ENCODE measurements around the gene HAUS1. TPM values are rescaled to one million over a fixed set of nuclear protein-coding genes. Genes with fewer than 3 reads are reported as not detected.

The HAUS1 gene, protein sequence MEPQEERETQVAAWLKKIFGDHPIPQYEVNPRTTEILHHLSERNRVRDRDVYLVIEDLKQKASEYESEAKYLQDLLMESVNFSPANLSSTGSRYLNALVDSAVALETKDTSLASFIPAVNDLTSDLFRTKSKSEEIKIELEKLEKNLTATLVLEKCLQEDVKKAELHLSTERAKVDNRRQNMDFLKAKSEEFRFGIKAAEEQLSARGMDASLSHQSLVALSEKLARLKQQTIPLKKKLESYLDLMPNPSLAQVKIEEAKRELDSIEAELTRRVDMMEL
- total RNA-seq (10 to 100 TPM; 23.2 to 23.3 TPM), polyA plus RNA-seq (10 to 100 TPM; 39.6 to 82.6 TPM)

DNA sequence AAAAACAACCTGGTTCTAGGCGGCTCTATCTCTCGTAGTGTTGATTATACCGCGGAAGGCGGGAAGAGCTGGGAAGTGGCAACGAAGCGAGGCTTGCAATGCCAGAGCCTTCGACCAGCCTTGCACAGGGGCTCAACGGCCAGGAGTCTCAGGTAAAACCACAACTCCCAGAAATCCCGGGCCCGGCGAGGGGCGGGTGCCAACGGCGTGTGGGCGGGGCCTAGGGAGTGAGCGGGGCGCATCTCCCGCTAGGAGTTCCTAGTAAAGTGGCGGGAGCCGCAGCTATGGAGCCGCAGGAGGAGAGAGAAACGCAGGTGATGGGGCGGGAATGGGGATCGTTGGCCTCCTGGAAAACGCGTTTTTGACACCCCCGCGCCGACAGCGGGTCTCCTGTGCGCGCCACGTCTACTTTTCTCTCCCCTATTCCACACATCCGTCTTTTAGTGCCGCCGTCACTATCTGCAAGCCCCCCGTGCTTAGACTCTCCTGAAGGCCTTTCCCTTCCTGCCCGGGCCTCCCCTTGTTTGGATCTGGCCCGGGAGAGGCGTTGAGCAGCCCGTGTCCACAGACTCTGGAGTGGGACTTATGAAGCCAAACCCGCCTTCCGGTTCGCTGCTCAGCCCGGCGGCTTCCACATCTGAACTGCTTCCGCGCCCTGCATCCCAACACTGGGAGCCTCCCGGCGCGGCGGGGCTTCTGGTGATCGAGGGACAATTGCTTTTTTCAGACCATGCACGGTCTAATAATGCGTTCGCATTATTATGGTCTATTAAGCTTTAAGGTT is at the start of gene HAUS1:
HAUS1 (plus strand) TSS at position 258 of the 784 bp plus-strand sequence; CDS start at position 285, 27 bp downstream.
- Mint-ChIP-seq H3K9me3 (no peaks in the 10 kb centered on the region), H3K4me3 (peak within 1 kb of the TSS; percentile 97 to 99 (median 98)), H3K4me1 (peaks cover 12 to 33% (median 23%) of the 10 kb centered on the region in 4 donors), H3K36me3 (peaks cover 0 to 23% of the 10 kb centered on the region in 2 donors), H3K27ac (peak within 1 kb of the TSS; percentile 84 to 98 (median 92)), H3K27me3 (no peaks in the 10 kb centered on the region)
- CTCF ChIA-PET (ENCODE audit: partially characterized antibody) = interaction anchor here (2.0 kb wide), 1 partner anchor 69 kb away, joined by 15 read pairs; a partner anchor contains a TSS
- H3K4me3 ChIP-seq (ENCODE audit: low read length in 2 of 2) = peak within 1 kb of the TSS; percentile 75 to 86
- peaks cover under 1% of the 10 kb centered on the region for H3K36me3 ChIP-seq (ENCODE audit: insufficient read depth, low read length)
- peak within 1 kb of the TSS; percentile 64 for H3K27ac ChIP-seq (ENCODE audit: low read depth, low read length)
- DNase-seq = peak; percentile 65 to 81 (median 72)
- no peaks in the 10 kb centered on the region for H3K9me3 ChIP-seq (ENCODE audit: control insufficient read depth in 1 of 2, low read length in 2 of 2)
- H3K4me1 ChIP-seq (ENCODE audit: insufficient read depth, low read length) = peaks cover 13% of the 10 kb centered on the region
- POLR2A ChIA-PET (ENCODE audit: partially characterized antibody) = interaction anchor here (0.8 to 0.9 kb wide), 2 partner anchors 21 to 34 kb away, joined by 3 read pairs; no protein-coding TSS in a partner anchor
- no peaks in the 10 kb centered on the region for H3K27me3 ChIP-seq (ENCODE audit: insufficient read depth, low read length)
- intact Hi-C loops (cut with micrococcal nuclease) = loop anchor here (2.0 kb wide), 1 partner anchor 68 kb away; no protein-coding TSS in a partner anchor

DNA sequence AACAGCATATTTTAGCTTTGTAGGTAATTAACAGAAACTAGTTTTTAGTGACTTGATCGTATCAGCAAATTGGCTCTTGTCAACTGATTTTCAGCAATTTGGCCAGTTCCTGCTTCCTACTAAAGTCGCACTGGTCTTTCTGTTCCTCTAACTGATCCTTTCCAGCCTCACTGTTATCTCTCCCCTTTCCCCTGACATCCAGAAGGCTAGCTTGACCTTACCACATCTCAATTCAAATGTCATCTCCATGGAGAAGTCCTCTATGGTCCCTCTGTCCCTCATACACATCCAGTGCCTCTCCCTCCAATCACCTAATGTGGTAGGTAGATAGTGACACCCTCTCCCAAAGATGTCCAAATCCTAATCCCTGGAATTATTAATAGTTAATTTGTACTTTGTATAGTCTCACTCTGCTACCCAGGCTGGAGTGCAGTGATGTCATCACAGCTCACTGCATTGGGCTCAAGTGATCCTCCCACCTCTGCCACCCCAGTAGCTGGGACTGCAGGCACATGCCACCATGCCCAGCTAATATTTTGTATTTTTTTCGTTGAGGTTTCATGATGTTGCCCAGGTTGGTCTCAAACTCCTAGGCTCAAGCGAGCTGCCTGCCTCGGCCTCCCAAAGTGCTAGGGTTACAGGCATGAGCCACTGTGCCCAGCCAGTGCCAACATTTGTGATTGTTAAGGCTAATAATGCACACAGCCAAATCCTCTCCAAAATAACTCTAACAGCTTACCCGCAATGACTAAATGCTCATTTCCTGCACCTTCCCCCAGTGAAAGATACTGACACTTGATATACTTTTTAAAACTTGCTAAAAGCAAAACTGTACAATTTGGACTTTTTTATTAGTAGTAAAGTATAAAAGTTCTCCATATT is 49.0 kb upstream of the HAUS1 start:
- Histone ChIP-seq H3K9me3 (ENCODE audit: control insufficient read depth in 1 of 2, low read length in 2 of 2) (no peaks in the 10 kb centered on the region), H3K4me3 (ENCODE audit: low read length in 2 of 2) (no peak overlapping the region), H3K27ac (ENCODE audit: low read depth, low read length) (no peak overlapping the region), H3K4me1 (ENCODE audit: insufficient read depth, low read length) (peaks cover 29% of the 10 kb centered on the region), H3K36me3 (ENCODE audit: insufficient read depth, low read length) (no peaks in the 10 kb centered on the region), H3K27me3 (ENCODE audit: insufficient read depth, low read length) (no peaks in the 10 kb centered on the region)
- intact Hi-C loops (cut with micrococcal nuclease) = no loop called here
- H3K27me3 Mint-ChIP-seq = no peaks in the 10 kb centered on the region
- H3K4me1 Mint-ChIP-seq = peaks cover 31 to 50% (median 40%) of the 10 kb centered on the region in 4 donors
- peaks cover 0 to 1% (median 0%) of the 10 kb centered on the region in 8 donors for H3K9me3 Mint-ChIP-seq
- peak in 1 of 5 donors; percentile 21 for DNase-seq
- H3K36me3 Mint-ChIP-seq = no peaks in the 10 kb centered on the region
- POLR2A ChIA-PET (ENCODE audit: partially characterized antibody) = interaction anchor here (0.7 to 2.0 kb wide), 5 partner anchors 12 to 58 kb away, joined by 3 to 12 read pairs (median 7); partner anchors contain the start of gene PSTPIP2
- CTCF ChIA-PET (ENCODE audit: partially characterized antibody) = interaction anchor here (1.5 to 4.5 kb wide), 2 partner anchors 17 to 19 kb away, joined by 3 to 30 read pairs; partner anchors contain the start of gene PSTPIP2
- peak overlapping the region; percentile 72 to 93 (median 89) for H3K27ac Mint-ChIP-seq
- peak overlapping the region in 7 of 8 donors; percentile 21 to 74 (median 68) for H3K4me3 Mint-ChIP-seq

DNA sequence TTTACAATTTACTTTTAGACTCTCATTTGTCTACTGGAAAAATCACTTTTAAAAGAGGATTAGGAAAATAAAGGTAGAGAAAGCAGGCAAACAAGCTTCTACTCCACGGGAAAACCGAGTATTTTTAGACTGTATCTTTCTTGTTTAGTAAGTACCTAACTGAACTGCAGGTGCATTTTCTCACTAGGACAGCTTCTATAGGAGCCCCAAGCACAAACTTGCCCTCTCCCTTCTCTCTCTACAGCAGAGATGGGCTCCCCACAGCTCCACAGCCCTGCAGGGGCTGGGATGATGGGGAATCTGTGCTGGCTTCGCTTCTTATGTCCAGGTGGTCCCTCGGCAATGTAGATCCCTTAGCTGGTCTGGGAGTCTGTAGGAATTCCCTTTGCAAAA is 48.4 kb upstream of the HAUS1 start:
- H3K36me3 ChIP-seq (ENCODE audit: insufficient read depth, low read length) = no peaks in the 10 kb centered on the region
- H3K4me1 ChIP-seq (ENCODE audit: insufficient read depth, low read length) = peaks cover 29% of the 10 kb centered on the region
- intact Hi-C loops (cut with micrococcal nuclease) = no loop called here
- no peaks in the 10 kb centered on the region for H3K27me3 Mint-ChIP-seq
- ChIA-PET POLR2A (ENCODE audit: partially characterized antibody) (interaction anchor here (0.7 to 2.0 kb wide), 5 partner anchors 11 to 59 kb away, joined by 3 to 12 read pairs (median 7); partner anchors contain the start of gene PSTPIP2), CTCF (ENCODE audit: partially characterized antibody) (interaction anchor here (1.5 to 4.5 kb wide), 2 partner anchors 17 to 20 kb away, joined by 3 to 30 read pairs; partner anchors contain the start of gene PSTPIP2)
- H3K4me1 Mint-ChIP-seq = peaks cover 32 to 54% (median 40%) of the 10 kb centered on the region in 4 donors
- peak overlapping the region; percentile 72 to 93 (median 89) for H3K27ac Mint-ChIP-seq
- no peak overlapping the region for H3K4me3 ChIP-seq (ENCODE audit: low read length in 2 of 2)
- H3K9me3 Mint-ChIP-seq = peaks cover 0 to 1% (median 0%) of the 10 kb centered on the region in 8 donors
- no peak for DNase-seq
- H3K9me3 ChIP-seq (ENCODE audit: control insufficient read depth in 1 of 2, low read length in 2 of 2) = no peaks in the 10 kb centered on the region
- no peaks in the 10 kb centered on the region for H3K36me3 Mint-ChIP-seq
- no peak overlapping the region for H3K27ac ChIP-seq (ENCODE audit: low read depth, low read length)
- peak overlapping the region in 7 of 8 donors; percentile 21 to 74 (median 68) for H3K4me3 Mint-ChIP-seq
- no peaks in the 10 kb centered on the region for H3K27me3 ChIP-seq (ENCODE audit: insufficient read depth, low read length)

DNA sequence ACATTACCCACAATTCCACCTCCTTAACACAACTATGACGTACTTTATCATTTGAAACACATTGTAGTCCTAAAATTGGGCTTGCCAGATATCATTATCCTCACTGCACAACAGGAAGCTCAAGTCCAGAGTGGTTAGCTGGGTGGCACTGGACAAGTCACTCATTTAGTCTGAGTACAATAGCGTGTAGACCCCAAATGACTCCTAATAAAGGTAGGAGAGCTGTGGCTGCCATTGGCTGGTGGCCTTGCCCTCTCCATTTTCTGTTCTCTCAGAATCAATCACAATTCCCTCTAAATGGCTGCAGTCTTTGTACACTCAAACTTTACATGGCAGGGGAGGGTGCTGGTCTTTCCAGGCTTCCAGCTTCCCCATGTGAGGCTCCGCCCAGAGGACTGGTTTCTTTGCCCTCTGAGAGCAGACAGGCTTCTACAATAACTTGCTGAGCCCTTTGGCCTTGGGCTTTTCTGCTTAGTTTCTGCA is 43.8 kb upstream of the HAUS1 start:
- no peaks in the 10 kb centered on the region for H3K9me3 Mint-ChIP-seq
- no peak overlapping the region for H3K27ac ChIP-seq (ENCODE audit: low read depth, low read length)

DNA sequence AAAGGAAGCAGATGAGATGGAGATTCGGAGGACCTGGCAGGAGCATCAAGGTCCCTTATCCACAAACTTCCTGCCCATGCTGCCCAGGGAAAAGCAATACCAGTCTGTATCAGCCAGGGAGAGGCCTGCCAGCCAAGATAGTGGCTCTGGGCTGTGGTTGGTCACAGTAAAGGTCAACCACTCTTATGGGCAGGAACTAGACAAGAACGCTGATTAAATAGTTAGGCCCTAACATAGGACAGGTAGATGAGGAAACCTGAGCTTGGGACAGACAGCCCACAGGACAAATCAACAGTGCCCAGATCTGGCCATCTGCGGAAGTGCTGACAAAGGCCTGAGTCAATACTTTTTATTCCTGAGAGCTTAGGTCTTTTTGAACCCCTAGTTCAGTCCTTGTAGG is 42.8 kb upstream of the HAUS1 start:
- CTCF ChIA-PET (ENCODE audit: partially characterized antibody) = interaction anchor here (1.0 to 1.9 kb wide), 3 partner anchors 11 to 87 kb away, joined by 5 to 14 read pairs (median 5); partner anchors contain the start of gene PSTPIP2
- Histone ChIP-seq H3K4me1 (ENCODE audit: insufficient read depth, low read length) (peaks cover 1% of the 10 kb centered on the region), H3K4me3 (ENCODE audit: low read length in 2 of 2) (no peak overlapping the region), H3K27ac (ENCODE audit: low read depth, low read length) (no peak overlapping the region), H3K36me3 (ENCODE audit: insufficient read depth, low read length) (no peaks in the 10 kb centered on the region), H3K27me3 (ENCODE audit: insufficient read depth, low read length) (no peaks in the 10 kb centered on the region), H3K9me3 (ENCODE audit: control insufficient read depth in 1 of 2, low read length in 2 of 2) (no peaks in the 10 kb centered on the region)
- POLR2A ChIA-PET (ENCODE audit: partially characterized antibody) = interaction anchor here (1.1 kb wide), 1 partner anchor 12 kb away, joined by 3 read pairs; no protein-coding TSS in a partner anchor
- Mint-ChIP-seq H3K27ac (peak overlapping the region in 1 of 7 donors; percentile 65), H3K4me1 (peaks cover 8 to 25% (median 10%) of the 10 kb centered on the region in 4 donors), H3K27me3 (no peaks in the 10 kb centered on the region), H3K36me3 (peaks cover 2 to 5% of the 10 kb centered on the region in 2 donors), H3K9me3 (no peaks in the 10 kb centered on the region), H3K4me3 (no peak overlapping the region)
- intact Hi-C loops (cut with micrococcal nuclease) = no loop called here
- DNase-seq = no peak

More for the DNA sequence above, 43.8 kb upstream of the HAUS1 start:
- Mint-ChIP-seq H3K4me1 (peaks cover 18 to 34% (median 20%) of the 10 kb centered on the region in 4 donors), H3K27ac (peak overlapping the region in 1 of 7 donors; percentile 48), H3K36me3 (peaks cover 0 to 5% of the 10 kb centered on the region in 2 donors), H3K27me3 (no peaks in the 10 kb centered on the region), H3K4me3 (no peak overlapping the region)
- ChIA-PET CTCF (ENCODE audit: partially characterized antibody) (interaction anchor here (1.9 kb wide), 1 partner anchor 13 kb away, joined by 14 read pairs; no protein-coding TSS in a partner anchor), POLR2A (ENCODE audit: partially characterized antibody) (interaction anchor here (1.1 kb wide), 1 partner anchor 13 kb away, joined by 3 read pairs; no protein-coding TSS in a partner anchor)
- Histone ChIP-seq H3K4me1 (ENCODE audit: insufficient read depth, low read length) (peaks cover 10% of the 10 kb centered on the region), H3K9me3 (ENCODE audit: control insufficient read depth in 1 of 2, low read length in 2 of 2) (no peaks in the 10 kb centered on the region), H3K27me3 (ENCODE audit: insufficient read depth, low read length) (no peaks in the 10 kb centered on the region), H3K4me3 (ENCODE audit: low read length in 2 of 2) (no peak overlapping the region), H3K36me3 (ENCODE audit: insufficient read depth, low read length) (no peaks in the 10 kb centered on the region)
- intact Hi-C loops (cut with micrococcal nuclease) = no loop called here
- no peak for DNase-seq

DNA sequence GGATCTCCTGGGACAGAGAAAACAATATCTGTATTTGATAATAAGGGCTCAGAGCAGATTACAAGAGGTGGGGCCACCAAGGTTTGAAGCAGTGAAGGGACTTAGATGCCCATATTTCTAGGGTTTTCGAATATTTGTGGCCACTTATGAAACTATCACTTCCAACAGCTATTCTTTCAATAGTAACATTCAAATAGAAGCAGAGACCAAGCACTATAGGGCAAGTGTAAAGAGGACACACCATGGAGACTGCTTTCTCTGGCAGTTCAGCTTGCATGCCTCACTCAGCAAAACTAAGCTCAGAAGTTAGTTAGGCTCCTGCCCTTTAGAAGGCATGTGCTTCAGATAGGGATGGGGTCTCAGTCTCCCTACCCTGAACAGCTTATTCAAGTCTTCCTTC is 42.4 kb upstream of the HAUS1 start:
- Histone ChIP-seq H3K27ac (ENCODE audit: low read depth, low read length) (no peak overlapping the region), H3K36me3 (ENCODE audit: insufficient read depth, low read length) (no peaks in the 10 kb centered on the region), H3K4me1 (ENCODE audit: insufficient read depth, low read length) (no peaks in the 10 kb centered on the region), H3K9me3 (ENCODE audit: control insufficient read depth in 1 of 2, low read length in 2 of 2) (no peaks in the 10 kb centered on the region), H3K27me3 (ENCODE audit: insufficient read depth, low read length) (no peaks in the 10 kb centered on the region), H3K4me3 (ENCODE audit: low read length in 2 of 2) (no peak overlapping the region)
- Mint-ChIP-seq H3K4me3 (no peak overlapping the region), H3K27ac (peak overlapping the region in 2 of 7 donors; percentile 62 to 78), H3K9me3 (no peaks in the 10 kb centered on the region), H3K36me3 (peaks cover 3 to 5% of the 10 kb centered on the region in 2 donors), H3K4me1 (peaks cover 7 to 23% (median 10%) of the 10 kb centered on the region in 4 donors), H3K27me3 (no peaks in the 10 kb centered on the region)
- intact Hi-C loops (cut with micrococcal nuclease) = no loop called here
- CTCF ChIA-PET (ENCODE audit: partially characterized antibody) = interaction anchor here (1.0 to 1.9 kb wide), 3 partner anchors 10 to 88 kb away, joined by 5 to 14 read pairs (median 5); partner anchors contain the start of gene PSTPIP2
- DNase-seq = no peak
- POLR2A ChIA-PET (ENCODE audit: partially characterized antibody) = no interaction called here
